HG03460 (cell line): ENCODE data around the gene PDE1A.
A peak's percentile ranks its signal among the peaks of the same experiment; 100 is the strongest.

Experiments
- ATAC-seq: cut with Tn5 transposase; IDR thresholded peaks from one replicate; pipeline ENCODE4 v1.9.1; 2021; ENCODE audit not compliant: unreplicated experiment

Gene PDE1A

DNA sequence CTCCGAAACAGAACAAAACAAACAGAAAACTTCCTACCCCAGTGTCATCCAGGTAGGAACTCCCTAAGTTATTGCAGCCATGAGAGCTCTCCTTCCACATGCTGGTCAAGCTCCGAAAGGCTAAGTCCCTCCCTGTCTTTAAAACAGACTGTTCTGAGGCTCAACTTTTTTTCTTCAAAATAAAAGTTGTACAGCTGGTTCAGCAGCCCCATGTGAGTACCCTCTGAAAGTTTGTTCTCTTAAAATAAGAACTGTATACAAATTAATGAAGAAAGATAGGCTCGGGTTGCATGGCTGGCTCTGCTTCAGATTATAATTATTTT lies at the start of gene PDE1A:
PDE1A (minus strand) TSS at position 119 of the 323 bp plus-strand sequence.
- ATAC-seq = no peak

DNA sequence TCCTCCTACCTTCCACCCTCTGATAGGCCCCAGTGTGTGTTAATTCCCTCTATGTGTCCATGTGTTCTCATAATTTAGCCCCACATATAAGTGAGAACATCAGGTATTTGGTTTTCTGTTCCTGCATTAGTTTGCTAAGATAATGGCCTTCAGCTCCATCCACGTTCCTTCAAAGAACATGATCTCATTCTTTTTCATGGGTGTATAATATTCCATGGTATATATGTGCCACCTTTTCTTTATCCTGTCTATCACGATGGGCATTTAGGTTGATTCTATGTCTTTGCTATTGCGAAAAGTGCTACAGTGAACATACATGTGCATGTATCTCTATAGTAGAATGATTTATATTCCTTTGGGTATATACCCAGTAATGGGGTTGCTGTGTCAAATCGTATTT lies 46.8 kb upstream of the PDE1A start:
- ATAC-seq = no peak

- no peak for ATAC-seq
These were observed 36.9 kb upstream of the PDE1A start for GRCh38 chr2:182463760-182464159.

GRCh38 chr2:182456784-182457183 lies 29.9 kb upstream of the PDE1A start:
- ATAC-seq = no peak

GRCh38 chr2:182452456-182452990 lies 25.7 kb upstream of the PDE1A start:
- no peak for ATAC-seq

DNA sequence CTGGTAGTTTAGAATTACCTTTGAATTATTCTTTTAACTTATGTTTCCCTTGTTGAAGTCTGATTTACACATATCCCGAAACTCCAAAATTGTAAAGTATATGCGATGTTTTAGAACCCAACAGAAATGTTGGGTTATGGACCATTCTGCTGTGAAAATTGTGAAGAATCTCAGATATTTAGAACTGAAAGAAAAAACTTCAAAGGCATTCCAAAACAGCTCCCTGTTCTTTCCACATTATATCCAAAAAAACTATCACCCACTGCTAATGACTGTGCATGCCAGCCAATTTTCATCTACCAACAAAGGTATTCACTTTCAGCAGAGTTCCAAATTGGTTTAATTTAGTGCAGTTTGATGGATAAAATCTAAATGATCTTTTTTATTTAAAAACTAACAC lies 21.5 kb upstream of the PDE1A start:
- no peak for ATAC-seq

DNA sequence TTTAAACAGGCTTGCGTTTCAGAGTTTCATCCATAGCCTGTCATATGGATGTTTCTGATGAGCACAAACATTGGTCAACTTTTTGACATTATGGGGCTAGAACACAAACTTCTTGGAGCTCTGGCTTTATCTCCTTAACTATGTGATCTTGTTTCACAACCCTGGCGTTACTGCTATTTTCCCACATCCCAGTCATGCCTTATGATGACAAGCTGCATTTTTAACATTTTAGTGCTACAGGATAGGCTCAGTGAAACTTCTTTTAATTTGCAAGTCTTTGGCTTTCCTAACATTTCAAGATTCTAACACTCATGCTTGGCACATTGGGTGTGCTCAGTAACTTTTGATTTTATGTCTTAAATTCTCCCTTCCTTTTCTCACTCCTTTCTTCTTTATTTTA lies 21.0 kb upstream of the PDE1A start:
- ATAC-seq = no peak

DNA sequence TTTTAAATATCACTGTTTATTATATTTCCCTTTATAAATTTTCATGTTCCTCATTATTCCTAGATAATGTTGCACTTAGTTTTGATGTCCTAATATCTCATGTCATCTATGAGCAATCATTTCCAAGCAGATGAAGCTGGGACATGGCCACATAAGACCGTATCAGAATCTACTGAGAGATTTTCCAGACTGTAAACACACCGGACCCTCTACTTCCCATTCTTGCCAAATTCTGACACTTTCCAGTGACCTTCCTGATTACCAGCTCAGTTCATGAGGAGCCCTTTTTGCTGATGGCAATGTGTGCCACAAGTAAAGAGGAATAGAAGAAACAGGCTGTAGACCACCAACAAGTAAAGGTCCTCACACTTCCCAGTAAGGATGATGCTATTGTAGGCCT lies 20.3 kb upstream of the PDE1A start:
- ATAC-seq = no peak

GRCh38 chr2:182446087-182446486 lies 19.3 kb upstream of the PDE1A start:
- no peak for ATAC-seq

DNA sequence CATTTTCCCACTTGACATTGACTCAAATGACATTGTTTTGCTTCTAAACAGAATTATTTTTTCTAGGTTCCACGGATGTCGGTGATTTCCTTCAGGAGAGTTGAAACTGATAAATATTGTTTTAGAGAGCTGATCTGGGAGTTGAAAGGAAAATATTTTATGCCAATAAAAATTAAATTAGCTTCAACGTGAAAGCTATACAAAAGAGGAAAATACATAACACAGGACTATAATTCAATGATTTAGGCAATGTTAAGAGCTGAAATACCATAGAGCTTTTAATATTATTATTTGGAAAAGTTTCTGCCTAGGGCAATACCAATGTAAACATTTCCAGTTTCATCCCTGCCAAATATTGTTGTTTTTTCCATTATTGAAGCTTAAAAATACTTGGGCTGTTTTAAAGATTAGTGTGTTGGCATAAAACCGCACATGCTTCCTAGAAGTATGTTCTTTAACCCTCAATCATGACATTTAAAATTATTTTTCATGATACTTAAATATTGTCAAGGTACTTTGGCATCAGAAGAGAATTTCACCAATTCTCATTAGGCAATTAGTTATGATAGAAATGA lies 18.6 kb upstream of the PDE1A start:
- no peak for ATAC-seq

- ATAC-seq = no peak
These were observed 18.0 kb upstream of the PDE1A start for GRCh38 chr2:182444806-182445205.

- peak; percentile 50 for ATAC-seq
These were observed 17.3 kb upstream of the PDE1A start for GRCh38 chr2:182444170-182444569.

- no peak for ATAC-seq
These were observed 9.4 kb upstream of the PDE1A start for GRCh38 chr2:182436252-182436651.

DNA sequence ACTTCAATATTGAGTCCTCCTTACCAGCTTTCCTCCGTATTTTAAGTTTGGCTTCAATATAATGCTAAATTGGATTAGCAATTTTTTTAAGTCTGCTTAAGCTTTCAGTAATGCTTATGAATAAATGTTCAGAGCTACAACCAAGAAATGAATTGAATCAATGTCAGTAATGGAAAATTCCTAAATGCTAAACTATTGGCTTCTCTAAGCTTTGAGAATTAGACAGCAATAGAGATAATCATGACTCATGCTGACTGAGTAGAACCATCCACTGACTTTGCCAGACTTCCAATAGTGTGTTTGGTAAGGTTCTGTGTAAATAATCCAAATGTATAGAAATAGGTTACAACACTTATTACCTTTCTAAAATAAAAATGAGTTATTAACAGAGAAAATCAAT lies 8.9 kb upstream of the PDE1A start:
- ATAC-seq = no peak

- no peak for ATAC-seq
These were observed 5.2 kb upstream of the PDE1A start for GRCh38 chr2:182432051-182432450.

DNA sequence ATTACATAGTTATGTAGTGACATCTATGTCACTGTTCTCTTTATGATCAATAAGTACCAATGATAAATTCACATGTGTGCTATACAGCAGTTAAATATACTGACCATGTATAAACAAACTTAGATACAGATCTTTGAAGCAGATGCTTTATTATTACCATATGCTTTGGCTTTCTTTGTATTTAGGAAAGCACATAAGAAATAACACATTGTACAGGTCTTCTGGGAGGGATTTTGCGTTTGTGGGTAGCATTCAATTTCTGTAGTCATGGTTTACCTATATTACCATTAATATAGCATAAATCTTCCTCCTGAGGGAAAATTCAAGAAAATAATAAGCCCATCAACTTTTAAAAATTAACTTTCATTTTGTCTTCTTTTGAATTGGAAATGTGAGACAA lies 1.6 kb upstream of the PDE1A start:
- no peak for ATAC-seq

- ATAC-seq = no peak
These were observed 536 bp downstream of the PDE1A start for GRCh38 chr2:182426082-182426917.

GRCh38 chr2:182422864-182423263 lies 4.0 kb downstream of the PDE1A start:
- ATAC-seq = no peak

- no peak for ATAC-seq
These were observed 6.2 kb downstream of the PDE1A start for GRCh38 chr2:182420669-182421068.

- no peak for ATAC-seq
These were observed 10.0 kb downstream of the PDE1A start for GRCh38 chr2:182416861-182417260.

DNA sequence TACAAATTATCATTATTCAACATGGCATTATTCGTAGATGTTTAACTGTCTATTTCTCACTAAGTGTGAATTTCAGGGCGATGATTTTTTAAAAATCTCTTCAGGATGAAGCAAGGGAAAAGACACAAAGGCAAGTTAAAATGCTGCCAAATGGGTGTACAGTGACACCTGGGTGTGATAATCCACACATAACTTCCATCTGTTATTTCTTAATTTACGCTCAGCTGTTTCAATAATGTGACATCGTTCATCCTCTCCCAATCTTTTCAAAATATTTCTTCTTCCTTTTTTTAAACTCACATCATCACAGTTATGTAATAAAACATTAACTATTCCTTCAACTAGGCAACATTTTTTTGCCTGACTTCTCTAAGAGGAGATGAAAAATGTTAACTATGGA lies 10.6 kb downstream of the PDE1A start:
- no peak for ATAC-seq

DNA sequence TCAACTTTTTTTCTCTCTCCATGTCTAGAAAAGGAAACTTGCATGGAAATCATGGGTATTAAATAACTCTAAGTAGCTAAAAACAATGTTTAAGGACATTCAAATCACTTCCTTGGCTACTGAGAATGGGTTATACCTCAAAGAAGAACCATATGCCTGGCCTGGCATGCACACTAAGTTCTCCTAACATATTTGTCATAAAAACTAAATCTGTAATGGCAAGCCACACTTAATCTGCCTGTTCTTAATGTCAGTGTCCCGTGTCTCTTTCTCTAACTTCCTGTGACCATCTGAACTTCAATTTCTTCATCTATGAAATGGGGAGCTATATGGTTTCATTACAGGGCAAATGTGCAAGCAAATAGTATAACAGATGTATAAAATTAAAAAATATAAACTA lies 11.1 kb downstream of the PDE1A start:
- ATAC-seq = no peak

DNA sequence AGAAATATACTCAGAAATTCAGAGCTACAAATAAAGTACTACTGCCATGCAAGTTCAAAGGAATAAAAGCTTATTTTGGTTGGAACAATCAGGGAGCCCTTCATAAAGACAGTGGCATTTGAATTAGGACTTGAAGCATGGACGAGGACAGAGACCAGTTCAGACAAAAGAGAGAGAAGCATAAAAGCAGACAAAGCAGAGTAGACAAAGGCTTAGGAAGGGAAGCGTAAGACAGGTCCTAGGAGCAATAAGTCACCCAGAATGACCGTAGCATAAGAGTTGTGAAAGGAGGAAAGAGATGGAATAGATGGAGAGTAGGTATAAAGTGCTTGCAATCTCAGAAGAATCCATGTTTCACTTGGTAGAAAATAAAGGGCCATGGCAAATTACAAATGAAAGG lies 14.0 kb downstream of the PDE1A start:
- no peak for ATAC-seq
